NCI-H2196 treated with DMSO at 0.1 percent for 48 hours (cell line): Measurements from ENCODE around the gene TMEFF2.
"Not testable (repeated sequence)": the region's sequence is repeated elsewhere in the genome, so short reads cannot be mapped to it uniquely, and the experiment has no call there.

Experiments
- DNase-seq: peaks from one replicate; lab custom pipeline; 2025; ENCODE audit not compliant: unreplicated experiment; lab: John Stamatoyannopoulos, UW

The TMEFF2 gene

DNA sequence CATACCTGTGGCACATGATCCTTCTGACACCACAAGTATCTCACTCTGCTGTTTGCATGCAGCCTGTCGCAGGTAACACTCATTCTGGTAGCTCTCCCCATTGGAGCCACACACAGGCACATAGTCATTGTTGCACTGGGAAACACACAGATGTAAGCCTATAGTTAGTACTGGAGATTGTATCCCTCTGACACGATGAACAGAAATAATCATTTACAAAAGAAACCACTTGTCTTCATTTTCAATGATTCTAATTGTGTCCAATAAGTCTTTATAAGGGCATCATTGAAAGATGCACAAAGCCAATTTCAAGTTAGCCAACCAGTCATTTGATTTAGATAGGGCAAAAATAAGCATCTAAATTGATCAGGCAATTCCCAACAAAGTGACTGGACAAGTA, 10.4 kb downstream of the TMEFF2 start:
- no peak for DNase-seq

GRCh38 chr2:192183296-192183695, 11.4 kb downstream of the TMEFF2 start:
- no peak for DNase-seq

DNA sequence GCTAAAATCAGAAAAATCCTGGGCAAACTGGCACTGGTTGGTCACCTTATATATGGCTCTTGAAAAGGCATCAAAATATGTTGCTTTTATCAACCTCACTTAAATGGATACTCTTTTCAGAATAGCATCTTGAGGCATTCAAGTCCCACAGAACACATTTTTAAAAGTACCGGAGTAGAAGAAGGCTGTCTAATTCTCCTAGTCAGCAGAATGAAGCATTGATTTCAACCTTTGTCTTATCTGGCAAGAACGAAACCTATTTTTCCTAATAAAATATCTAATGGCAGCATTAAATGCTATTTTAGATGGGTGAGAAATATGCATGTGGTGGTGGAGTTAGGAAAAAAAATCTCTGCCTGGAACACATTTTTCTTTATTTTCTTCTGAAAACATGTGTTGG, 27.8 kb downstream of the TMEFF2 start:
- no peak for DNase-seq

DNA sequence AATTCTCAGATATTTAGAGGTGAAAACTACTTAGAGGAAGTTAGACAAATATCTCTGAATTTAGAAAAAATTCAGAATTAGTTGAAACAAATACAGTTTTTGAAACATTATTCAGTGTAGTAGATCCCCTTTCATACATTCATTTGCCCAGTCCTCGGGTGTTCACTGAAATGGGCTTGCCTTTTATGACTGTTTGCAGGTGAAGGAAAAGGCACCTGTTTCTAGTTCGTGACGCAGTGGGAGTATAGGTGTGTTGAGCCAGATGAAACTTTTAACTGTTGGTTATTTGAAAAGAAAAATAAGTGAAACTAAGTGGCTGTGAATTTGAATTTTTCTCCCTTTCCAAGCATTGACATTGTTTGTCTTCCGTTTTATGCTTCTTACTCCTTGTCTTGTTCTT, 28.9 kb downstream of the TMEFF2 start:
- DNase-seq, result no peak

DNA sequence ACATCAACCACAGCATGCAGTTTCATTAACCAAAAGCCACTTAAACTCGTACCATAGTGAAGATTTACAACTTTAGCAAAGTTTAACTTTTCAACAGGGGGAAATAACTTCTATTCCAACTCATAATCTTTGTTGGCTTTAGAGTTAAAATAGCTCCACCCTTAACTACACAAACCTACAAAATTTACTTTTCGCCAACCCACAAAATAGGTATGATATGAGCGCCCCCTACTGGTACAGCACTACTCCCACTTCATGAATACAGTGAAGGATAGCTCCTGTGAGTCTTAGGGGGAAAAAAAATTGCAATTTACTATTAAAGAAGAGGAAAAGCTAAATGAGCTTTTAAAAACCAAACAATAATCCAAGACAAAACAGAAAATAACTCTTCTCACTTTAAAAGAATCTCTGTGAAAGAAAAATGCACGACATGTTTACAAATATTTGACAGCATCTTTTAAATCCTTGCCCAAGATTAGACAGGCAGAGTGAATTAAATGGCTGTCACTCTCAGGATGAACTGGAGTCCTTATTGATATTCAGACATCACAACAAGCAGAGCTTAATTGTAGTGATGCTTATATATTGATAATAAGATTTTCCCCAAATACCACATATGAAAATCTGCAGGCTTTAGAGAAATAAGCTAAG, 32.2 kb downstream of the TMEFF2 start:
- no peak for DNase-seq

DNA sequence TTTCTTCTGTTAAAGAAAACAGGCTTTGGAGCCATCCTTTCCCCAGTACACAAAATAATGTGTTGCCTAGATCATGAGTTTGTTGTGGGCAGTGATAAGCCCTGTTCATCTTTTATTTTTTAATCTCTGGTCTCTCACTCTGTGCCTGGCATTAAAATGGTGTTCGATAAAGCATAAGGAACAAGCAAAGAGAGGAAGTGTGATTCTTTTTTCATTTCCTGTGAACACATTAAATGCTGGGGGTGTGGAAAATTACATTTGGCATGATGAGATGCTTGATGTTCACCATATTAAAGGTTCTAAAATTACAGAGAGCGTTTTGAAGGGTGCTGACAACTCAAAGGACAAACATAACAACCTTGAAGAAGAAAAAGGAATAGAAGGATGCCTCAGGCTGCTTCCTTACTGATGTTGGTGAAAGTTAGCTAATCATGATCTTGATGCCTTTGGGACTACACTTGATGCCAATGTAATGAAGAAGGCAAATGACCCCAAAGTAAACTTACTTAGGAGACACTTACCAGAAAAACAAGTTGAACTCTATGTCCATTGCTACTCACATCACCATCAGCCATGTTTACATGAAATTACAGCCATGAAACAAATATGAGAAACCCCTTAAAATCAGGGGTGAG, 33.0 kb downstream of the TMEFF2 start:
- no peak for DNase-seq

- DNase-seq, result no peak
These were observed 35.0 kb downstream of the TMEFF2 start for GRCh38 chr2:192159736-192160135.

GRCh38 chr2:192159208-192159607, 35.5 kb downstream of the TMEFF2 start:
- no peak for DNase-seq

GRCh38 chr2:192157776-192158175, 37.0 kb downstream of the TMEFF2 start:
- no peak for DNase-seq

DNA sequence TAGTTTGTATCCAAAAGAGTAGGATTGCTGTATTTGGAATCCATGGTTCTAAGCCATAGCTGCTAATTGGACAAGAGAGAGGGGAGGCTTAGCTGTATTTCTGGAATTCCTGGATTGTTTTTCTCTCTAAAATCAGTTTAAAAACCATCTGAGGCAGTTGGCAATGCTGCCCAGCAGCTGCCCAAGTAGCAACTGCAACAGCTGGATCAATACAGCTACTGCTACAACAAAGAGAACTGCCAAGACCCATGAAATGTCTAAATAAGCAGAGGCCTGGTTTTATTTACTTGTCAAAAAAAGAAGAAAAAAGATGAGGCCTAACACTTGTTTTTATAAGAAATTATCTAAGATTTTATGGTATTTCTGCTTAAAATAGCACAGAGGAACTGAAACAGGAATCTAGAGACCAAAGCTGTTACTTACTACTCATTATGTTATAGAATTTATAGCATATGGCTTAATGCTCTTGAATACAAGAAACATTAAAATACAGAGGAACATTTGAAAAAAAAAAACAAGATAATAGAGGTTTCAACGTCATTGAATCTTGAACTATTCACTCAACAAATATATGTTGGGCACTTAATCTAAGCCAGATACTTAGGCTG, 39.1 kb downstream of the TMEFF2 start:
- no peak for DNase-seq

DNA sequence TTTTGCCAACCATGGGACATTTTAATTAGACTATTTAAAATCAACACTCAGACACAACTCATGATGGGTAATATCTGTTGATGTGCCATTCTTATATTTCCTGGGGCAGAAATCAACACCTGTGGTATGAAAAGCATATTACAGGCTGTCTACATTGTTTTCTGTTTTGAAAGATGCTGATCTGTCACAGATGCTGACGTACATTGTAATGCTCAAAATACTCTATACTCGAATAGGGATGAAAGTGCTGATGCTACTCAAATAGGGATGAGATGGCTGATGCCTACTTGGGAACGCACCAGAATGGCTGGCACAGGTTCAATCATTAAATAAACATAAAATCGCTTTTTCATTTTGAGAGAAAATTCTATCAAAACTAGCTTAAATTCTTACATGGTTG, 41.2 kb downstream of the TMEFF2 start:
- no peak for DNase-seq

DNA sequence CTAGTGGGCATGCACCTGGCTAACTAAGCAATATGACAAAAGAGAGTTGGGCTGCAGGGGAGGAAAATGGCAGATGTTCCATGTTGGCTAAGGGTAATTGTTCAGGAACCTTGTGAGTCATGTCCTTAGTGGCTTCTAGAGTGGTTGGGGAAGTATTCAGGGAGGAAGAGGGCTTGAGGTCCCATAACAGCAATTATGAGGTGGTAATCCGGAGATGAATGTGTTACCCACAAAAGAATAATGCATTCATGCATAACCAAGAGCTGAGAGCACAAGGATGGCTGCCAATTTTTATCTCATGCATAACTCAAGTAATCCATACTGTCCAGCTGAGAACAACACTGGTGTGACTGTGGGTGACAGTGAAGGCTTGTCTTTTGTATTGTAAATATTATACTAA, 42.9 kb downstream of the TMEFF2 start:
- DNase-seq, result no peak

- no peak for DNase-seq
These were observed 44.6 kb downstream of the TMEFF2 start for GRCh38 chr2:192150166-192150565.

DNA sequence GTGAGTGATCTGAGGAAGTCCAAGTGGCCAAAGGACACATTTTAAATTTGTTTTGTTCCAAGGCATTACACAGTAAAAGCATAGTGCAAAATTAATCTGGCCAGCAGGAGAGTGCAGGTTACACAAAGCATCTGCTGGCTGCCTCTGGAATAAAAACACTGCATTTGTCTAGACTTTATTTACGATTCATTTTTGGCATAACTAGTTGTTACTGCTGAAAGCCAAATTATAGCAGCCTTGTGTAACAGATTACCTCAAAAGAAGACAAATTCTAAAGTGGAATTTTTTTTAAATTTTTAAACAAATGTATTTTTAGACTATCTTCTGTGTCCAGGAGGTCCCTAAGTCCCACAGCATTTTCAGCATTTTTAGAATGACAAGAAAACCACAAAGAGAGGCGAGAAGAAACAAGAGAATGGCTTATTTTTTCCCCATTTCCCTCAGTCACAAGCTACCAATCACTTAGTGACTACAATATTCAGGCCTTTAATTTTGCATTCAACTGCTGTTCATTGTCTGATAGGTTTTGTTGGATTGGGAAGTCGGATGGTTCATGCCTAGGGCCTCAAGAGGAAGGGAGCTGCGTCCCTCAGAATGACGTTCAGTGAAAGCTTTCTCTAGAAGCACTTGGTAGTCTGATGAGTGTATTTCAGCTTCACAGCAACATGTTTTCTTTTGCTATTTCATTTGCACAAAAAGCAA, 46.0 kb downstream of the TMEFF2 start:
- no peak for DNase-seq

- DNase-seq, result no peak
These were observed 46.5 kb downstream of the TMEFF2 start for GRCh38 chr2:192148241-192148619.

DNA sequence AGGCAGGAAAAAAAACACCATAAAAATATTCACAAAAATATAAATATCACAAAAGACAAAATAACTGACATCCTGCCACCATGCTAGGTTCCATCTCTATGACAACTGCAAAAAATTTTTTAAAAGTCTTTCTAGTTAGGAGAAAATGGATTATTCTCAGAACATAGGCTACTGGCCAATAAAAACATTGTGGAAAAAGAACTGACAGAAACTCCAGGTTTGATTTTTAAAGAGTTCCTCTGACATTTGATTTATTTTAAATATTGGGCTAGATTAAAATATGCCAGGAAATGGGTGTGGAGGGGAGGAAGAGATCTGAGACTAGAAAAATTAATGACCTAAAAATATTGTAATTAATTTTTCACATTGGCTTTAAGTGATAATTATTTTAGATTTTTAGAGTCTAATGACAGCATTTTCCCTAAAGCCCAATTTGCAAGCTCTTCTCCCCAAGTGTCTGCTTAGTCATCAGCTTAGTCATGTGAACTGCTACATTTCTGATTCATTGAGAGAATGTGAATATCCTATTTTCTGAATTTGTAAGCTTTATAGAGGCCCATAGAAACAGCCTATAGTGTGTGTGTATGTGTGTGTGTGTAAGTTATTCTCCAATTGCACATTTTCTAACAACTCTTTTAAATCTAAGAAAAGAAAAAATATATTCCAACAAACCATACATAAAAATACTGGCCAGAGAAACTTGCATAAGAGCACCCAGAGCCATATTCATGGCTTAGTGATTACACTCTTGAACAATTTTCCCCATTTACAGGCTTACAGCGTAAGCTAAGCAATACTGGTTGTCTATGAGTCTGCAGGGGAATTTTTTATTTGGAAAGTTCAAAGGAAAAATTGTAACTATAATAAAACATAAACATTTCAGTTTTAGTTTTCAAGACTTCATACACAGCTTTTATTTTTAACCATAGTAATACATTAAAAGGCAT, 48.4 kb downstream of the TMEFF2 start:
- DNase-seq, result no peak

GRCh38 chr2:192145496-192145895, 49.2 kb downstream of the TMEFF2 start:
- DNase-seq, result no peak

GRCh38 chr2:192140236-192140839, 54.4 kb downstream of the TMEFF2 start:
- no peak for DNase-seq

DNA sequence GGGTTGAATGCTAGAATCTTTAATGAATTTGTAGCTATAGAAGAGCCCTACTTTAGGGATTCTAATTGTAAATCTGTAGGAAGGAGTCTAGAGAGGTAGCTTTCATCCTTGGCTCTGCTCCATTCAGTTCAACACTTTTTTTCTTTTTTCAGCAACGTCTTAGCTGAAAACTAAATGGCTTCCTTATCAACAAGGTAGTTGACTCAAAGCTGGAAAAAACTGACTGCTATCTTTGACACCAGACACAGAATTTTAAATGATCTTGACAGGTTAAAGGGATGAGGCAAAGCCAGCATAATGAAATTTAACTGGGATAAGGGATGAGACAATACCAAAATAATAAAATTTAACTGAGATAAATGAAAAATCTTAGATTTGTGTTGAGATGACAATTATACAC, 54.9 kb downstream of the TMEFF2 start:
- DNase-seq, result no peak

GRCh38 chr2:192137451-192137850, 57.3 kb downstream of the TMEFF2 start:
- DNase-seq, result no peak

DNA sequence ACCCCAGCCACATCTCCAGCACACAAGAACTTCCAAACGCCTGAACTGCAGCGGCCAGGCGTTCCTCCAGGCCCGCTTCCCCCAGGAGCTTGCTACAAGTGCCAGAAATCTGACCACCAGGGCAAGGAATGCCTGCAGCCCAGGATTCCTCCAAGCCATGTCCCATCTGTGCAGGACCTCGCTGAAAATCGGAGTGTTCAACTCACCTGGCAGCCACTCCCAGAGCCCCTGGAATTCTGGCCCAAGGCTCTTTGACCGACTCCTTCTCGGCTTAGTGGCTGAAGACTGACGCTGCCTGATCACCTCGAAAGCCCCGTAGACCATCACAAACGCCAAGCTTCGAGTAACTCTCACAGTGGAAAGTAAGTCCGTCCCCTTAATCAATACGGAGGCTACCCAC, 62.1 kb downstream of the TMEFF2 start:
- not testable (repeated sequence) for DNase-seq
